GM19463 (cell line): ENCODE data around the gene CCNE1.
"Not testable (repeated sequence)": the region's sequence is repeated elsewhere in the genome, so short reads cannot be mapped to it uniquely, and the experiment has no call there.

Source experiments
- ATAC-seq: cut with Tn5 transposase; IDR thresholded peaks from one replicate; pipeline ENCODE4 v1.9.1; 2021; ENCODE audit warnings: mild to moderate bottlenecking, moderate library complexity; ENCODE audit not compliant: unreplicated experiment

CCNE1 gene

GRCh38 chr19:29785955-29786589, 25.7 kb upstream of the CCNE1 start:
- ATAC-seq: no peak

GRCh38 chr19:29787281-29787680, 24.5 kb upstream of the CCNE1 start:
- ATAC-seq: no peak

GRCh38 chr19:29789007-29789406, 22.8 kb upstream of the CCNE1 start:
- ATAC-seq: no peak

GRCh38 chr19:29793116-29793727, 18.6 kb upstream of the CCNE1 start:
- ATAC-seq: no peak

- not testable (repeated sequence) for ATAC-seq
Measured at GRCh38 chr19:29794490-29794889, 17.3 kb upstream of the CCNE1 start.

- ATAC-seq: no peak
Measured at GRCh38 chr19:29795461-29796172, 16.2 kb upstream of the CCNE1 start.

GRCh38 chr19:29796173-29796573, 15.6 kb upstream of the CCNE1 start:
- ATAC-seq: no peak

GRCh38 chr19:29798774-29799497, 12.9 kb upstream of the CCNE1 start:
- ATAC-seq: no peak

GRCh38 chr19:29800100-29800825, 11.5 kb upstream of the CCNE1 start:
- ATAC-seq: no peak

- ATAC-seq: not testable (repeated sequence)
Measured at GRCh38 chr19:29803951-29804350, 7.8 kb upstream of the CCNE1 start.

GRCh38 chr19:29804493-29804892, 7.3 kb upstream of the CCNE1 start:
- peak; percentile 94 for ATAC-seq

- ATAC-seq: no peak
Measured at GRCh38 chr19:29805031-29805965, 6.5 kb upstream of the CCNE1 start.

GRCh38 chr19:29806098-29806866, 5.5 kb upstream of the CCNE1 start:
- no peak for ATAC-seq

GRCh38 chr19:29807178-29807577, 4.6 kb upstream of the CCNE1 start:
- no peak for ATAC-seq

- no peak for ATAC-seq
Measured at GRCh38 chr19:29807870-29808405, 3.9 kb upstream of the CCNE1 start.

- ATAC-seq: no peak
Measured at GRCh38 chr19:29809795-29810503, 1.8 kb upstream of the CCNE1 start.

- no peak for ATAC-seq
Measured at GRCh38 chr19:29810504-29810871, 1.3 kb upstream of the CCNE1 start.
